IPS DF 6.9 (cell line): ENCODE data around the gene EFCAB8.
"Not testable (repeated sequence)": the region's sequence is repeated elsewhere in the genome, so short reads cannot be mapped to it uniquely, and the experiment has no call there.

Experiments
- DNase-seq: peaks from one replicate; pipeline ENCODE4 v3.0.0-alpha.2; 2013; ENCODE audit warnings: low read depth, low spot score
- H3K27ac ChIP-seq: one replicate; pipeline ENCODE4 v1.5.1; 2013; ENCODE audit warnings: low read length, control low read depth
- H3K27me3 ChIP-seq: 2 replicates; pipeline ENCODE4 v1.6.1; 2013; ENCODE audit warnings: mild to moderate bottlenecking, low read length; ENCODE audit not compliant: control insufficient read depth, insufficient read depth
- H3K36me3 ChIP-seq: 2 replicates; pipeline ENCODE4 v1.6.1; 2013; ENCODE audit warnings: low read length; ENCODE audit not compliant: control insufficient read depth, insufficient read depth
- H3K4me1 ChIP-seq: 2 replicates; pipeline ENCODE4 v1.6.1; 2013; ENCODE audit warnings: low read length; ENCODE audit not compliant: control insufficient read depth, insufficient read depth
- H3K4me3 ChIP-seq: 2 replicates; pipeline ENCODE4 v1.5.1; 2013; ENCODE audit warnings: mild to moderate bottlenecking, low read length
- H3K9me3 ChIP-seq: 2 replicates; pipeline ENCODE4 v1.6.1; 2013; ENCODE audit warnings: low read length, inconsistent platforms; ENCODE audit not compliant: control insufficient read depth, insufficient read depth
- WGBS: extraction: QIAGEN DNeasy Blood & Tissue Kit; methylation state at CpG from one replicate; pipeline ENCODE4 v1.1.7; 2013; ENCODE audit warnings: mixed read lengths, missing lambda C conversion rate; ENCODE audit not compliant: insufficient read length, insufficient coverage; 5-methylcytosine and 5-hydroxymethylcytosine counted together

Gene EFCAB8

GRCh38 chr20:32870526-32870925 is 11.8 kb downstream of the EFCAB8 start:
- not testable (repeated sequence) for DNase-seq, H3K4me1 ChIP-seq, H3K9me3 ChIP-seq, H3K36me3 ChIP-seq, H3K27ac ChIP-seq, H3K27me3 ChIP-seq, H3K4me3 ChIP-seq
- WGBS, result no CpG with 5 or more reads among the region's 3 CpGs

DNA sequence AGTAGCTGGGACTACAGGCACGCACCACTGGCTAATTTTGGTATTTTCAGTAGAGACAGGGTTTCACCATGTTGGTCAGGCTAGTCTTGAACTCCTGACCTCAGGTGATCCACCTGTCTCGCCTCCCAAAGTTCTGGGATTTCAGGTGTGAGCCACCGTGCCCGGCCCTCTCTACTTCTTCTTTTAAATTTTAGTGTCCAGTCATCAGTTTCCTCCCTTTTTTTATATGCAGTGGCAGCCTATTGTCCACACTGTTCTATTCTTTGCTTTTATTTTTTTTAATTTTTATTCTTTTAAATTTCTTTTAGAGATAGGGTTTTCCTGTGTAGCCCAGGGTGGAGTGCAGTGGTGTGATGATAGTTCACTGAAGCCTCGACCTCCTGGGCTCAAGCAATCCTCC is 12.3 kb downstream of the EFCAB8 start:
- no peak overlapping the region for H3K4me3 ChIP-seq
- H3K36me3 ChIP-seq, result no peaks in the 10 kb centered on the region
- no CpG with 5 or more reads among the region's 5 CpGs for WGBS
- H3K27me3 ChIP-seq, result no peaks in the 10 kb centered on the region
- no peaks in the 10 kb centered on the region for H3K9me3 ChIP-seq
- no peak for DNase-seq
- no peak overlapping the region for H3K27ac ChIP-seq
- no peaks in the 10 kb centered on the region for H3K4me1 ChIP-seq

DNA sequence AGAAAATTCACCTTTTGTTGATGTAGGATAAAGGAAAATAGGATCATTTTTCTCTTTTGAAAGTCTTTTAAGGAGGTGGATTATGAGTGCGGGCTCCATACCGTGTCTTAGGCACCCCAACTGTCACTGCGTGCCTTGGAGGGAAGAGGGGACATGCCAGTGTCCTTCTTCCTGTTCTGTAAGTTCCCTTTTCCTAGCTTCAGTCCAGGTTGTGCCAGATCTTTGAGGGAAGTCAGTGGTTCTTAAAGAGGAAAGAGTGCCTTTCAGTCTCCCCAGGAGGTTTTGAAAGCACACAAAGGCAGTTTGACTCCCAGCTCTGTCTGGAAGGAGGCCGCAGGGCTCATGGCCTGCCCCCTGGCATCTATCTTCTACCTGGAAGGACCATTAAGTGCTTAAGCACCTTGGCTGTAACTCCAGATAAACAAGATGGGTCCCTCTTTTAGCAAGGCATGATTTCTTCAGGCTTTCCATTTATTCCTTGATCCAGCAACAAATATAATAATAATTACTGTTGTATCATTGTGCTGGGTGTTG is 13.0 kb downstream of the EFCAB8 start:
- Histone ChIP-seq H3K9me3 (no peaks in the 10 kb centered on the region), H3K27ac (no peak overlapping the region), H3K27me3 (no peaks in the 10 kb centered on the region), H3K36me3 (no peaks in the 10 kb centered on the region), H3K4me1 (no peaks in the 10 kb centered on the region), H3K4me3 (no peak overlapping the region)
- no CpG with 5 or more reads among the region's 4 CpGs for WGBS
- no peak for DNase-seq

- no CpG with 5 or more reads among the region's 6 CpGs for WGBS
- H3K36me3 ChIP-seq, result no peaks in the 10 kb centered on the region
- no peak overlapping the region for H3K4me3 ChIP-seq
- no peak for DNase-seq
- no peaks in the 10 kb centered on the region for H3K4me1 ChIP-seq
- no peaks in the 10 kb centered on the region for H3K9me3 ChIP-seq
- H3K27me3 ChIP-seq, result no peaks in the 10 kb centered on the region
- no peak overlapping the region for H3K27ac ChIP-seq
These were observed 13.5 kb downstream of the EFCAB8 start for GRCh38 chr20:32872266-32872665.

DNA sequence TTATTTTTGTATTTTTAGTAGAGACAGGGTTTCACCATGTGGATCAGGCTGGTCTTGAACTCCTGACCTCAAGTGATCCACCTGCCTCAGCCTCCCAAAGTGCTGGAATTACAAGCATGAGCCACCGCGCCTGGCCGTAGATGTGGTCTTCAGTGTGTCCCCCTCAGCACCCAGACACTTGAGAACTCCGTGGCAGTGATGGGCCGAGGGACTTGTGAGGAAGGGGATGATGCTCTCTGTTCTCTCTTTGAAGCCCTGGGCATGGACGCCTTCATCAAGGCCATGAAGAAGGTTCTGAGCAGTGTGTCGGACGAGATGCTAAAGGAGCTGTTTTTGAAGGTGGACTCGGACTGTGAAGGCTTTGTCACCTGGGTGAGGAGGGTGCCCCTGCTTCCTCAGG is 16.9 kb downstream of the EFCAB8 start:
- H3K4me3 ChIP-seq, result no peak overlapping the region
- no peaks in the 10 kb centered on the region for H3K4me1 ChIP-seq
- WGBS, result no CpG with 5 or more reads among the region's 9 CpGs
- no peaks in the 10 kb centered on the region for H3K27me3 ChIP-seq
- H3K27ac ChIP-seq, result no peak overlapping the region
- no peak for DNase-seq
- no peaks in the 10 kb centered on the region for H3K36me3 ChIP-seq
- H3K9me3 ChIP-seq, result no peaks in the 10 kb centered on the region

DNA sequence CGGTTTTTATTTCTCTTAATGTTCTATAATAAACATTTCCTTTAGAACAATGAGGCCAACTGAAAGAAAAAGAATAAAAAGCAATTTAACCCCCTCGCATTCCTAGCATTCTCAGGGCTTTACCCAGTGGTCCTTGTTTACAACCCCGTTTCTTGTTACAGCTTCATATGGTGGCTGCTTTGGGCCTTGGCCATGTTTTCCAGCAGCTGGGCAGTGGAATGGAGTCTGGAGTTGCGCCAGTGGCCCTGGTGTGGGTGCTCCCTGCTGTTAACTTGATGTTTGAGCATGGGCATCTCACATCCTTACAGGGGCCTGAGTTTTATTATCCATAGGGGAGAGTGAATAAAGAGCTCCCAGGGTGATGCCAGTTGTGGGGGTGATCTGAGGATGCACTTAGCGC is 18.8 kb downstream of the EFCAB8 start:
- no peaks in the 10 kb centered on the region for H3K9me3 ChIP-seq
- H3K36me3 ChIP-seq, result no peaks in the 10 kb centered on the region
- no CpG with 5 or more reads among the region's 5 CpGs for WGBS
- H3K4me1 ChIP-seq, result no peaks in the 10 kb centered on the region
- no peak for DNase-seq
- H3K27ac ChIP-seq, result no peak overlapping the region
- no peaks in the 10 kb centered on the region for H3K27me3 ChIP-seq
- no peak overlapping the region for H3K4me3 ChIP-seq

DNA sequence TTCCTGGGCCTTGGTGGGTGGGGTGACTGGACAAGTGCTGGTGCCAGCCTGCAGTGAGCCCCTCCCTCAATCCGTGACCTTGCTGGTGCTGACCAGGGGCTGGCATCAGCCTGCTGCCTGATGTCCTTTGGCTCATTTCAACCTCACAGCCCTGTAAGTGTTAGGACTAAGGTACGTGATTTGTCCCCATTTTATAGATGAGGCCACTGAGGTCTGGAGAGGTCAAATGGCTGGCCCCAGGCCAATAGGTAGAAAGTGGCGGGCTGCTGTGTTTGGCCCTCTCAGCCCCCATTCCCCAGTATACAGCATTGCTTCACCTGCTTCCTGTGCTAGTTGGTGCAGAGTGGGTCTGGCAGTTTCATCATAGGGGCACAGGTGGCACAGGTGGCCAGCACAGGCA is 20.1 kb downstream of the EFCAB8 start:
- Histone ChIP-seq H3K9me3 (no peaks in the 10 kb centered on the region), H3K27ac (no peak overlapping the region), H3K4me1 (no peaks in the 10 kb centered on the region), H3K27me3 (no peaks in the 10 kb centered on the region), H3K4me3 (no peak overlapping the region), H3K36me3 (no peaks in the 10 kb centered on the region)
- no peak for DNase-seq
- no CpG with 5 or more reads among the region's 3 CpGs for WGBS

DNA sequence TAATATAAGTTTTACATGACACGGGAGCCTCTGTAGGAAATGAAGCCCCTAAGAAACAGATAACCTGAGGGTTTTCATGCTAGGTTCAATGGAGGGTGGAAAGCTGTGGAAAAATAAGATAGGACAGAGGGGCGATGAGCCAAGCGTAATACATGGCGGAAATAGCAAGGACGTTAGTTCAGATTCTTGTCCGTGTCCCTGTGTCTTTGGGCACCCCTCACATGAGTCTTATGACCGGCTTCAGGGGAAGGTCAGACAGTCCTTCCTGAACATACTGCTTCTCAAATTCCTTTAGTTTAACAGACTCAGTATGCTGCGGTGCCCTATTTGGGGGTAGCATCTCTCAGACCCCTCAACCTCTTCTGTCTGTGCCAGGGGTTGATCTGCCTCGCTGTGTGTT is 20.8 kb downstream of the EFCAB8 start:
- Histone ChIP-seq H3K36me3 (no peaks in the 10 kb centered on the region), H3K27me3 (no peaks in the 10 kb centered on the region), H3K9me3 (no peaks in the 10 kb centered on the region), H3K4me1 (no peaks in the 10 kb centered on the region), H3K27ac (no peak overlapping the region), H3K4me3 (no peak overlapping the region)
- no CpG with 5 or more reads among the region's 9 CpGs for WGBS
- no peak for DNase-seq

DNA sequence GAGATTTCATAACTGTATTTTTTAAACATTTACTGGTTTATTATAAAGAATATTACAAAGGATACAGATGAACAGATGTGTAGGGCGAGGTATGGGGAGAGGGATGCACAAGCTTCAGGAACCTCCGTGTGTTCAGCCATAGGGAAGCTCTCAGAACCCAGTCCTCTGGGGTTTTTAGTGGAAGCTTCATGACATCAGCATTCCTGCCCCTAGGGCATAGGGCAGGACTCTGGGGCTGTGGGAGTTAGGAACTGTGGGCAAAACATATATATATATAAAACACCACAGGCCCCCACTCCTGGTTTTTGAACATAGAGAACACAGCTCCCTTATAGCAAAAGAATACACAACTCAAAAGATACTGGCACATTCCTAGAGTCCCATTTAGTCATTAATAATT is 21.9 kb downstream of the EFCAB8 start:
- no peak overlapping the region for H3K4me3 ChIP-seq
- no peaks in the 10 kb centered on the region for H3K27me3 ChIP-seq
- H3K27ac ChIP-seq, result no peak overlapping the region
- H3K9me3 ChIP-seq, result no peaks in the 10 kb centered on the region
- no CpG with 5 or more reads among the region's 2 CpGs for WGBS
- DNase-seq, result no peak
- no peaks in the 10 kb centered on the region for H3K36me3 ChIP-seq
- no peaks in the 10 kb centered on the region; the same call in 1 of the 2 replicates for H3K4me1 ChIP-seq

DNA sequence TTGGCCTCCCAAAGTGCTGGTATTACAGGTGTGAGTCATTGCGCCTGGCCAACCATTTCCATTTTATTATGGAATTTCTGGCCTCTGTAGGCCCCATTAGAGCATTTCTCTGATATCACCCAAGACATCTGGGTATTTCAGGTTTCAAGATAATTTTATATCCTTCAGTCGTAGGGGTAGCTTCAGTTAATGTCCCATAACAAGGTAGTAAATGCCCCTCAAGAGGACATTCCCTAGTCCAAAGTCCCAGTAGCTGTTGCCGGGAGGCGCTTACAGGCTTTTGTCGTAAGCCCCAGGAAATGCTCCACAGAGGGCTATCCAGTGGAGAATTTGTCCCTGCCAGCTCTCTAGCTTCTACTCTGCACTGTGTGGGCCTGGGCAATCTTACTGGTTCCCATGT is 24.4 kb downstream of the EFCAB8 start:
- H3K4me1 ChIP-seq, result peaks cover 2% of the 10 kb centered on the region
- WGBS, result no CpG with 5 or more reads among the region's 5 CpGs
- no peaks in the 10 kb centered on the region for H3K9me3 ChIP-seq
- H3K27me3 ChIP-seq, result no peaks in the 10 kb centered on the region
- H3K36me3 ChIP-seq, result no peaks in the 10 kb centered on the region
- no peak for DNase-seq
- no peak overlapping the region for H3K4me3 ChIP-seq
- H3K27ac ChIP-seq, result no peak overlapping the region

GRCh38 chr20:32885185-32885584 is 26.5 kb downstream of the EFCAB8 start:
- H3K27ac ChIP-seq, result no peak overlapping the region
- peaks cover 2% of the 10 kb centered on the region for H3K4me1 ChIP-seq
- H3K36me3 ChIP-seq, result no peaks in the 10 kb centered on the region
- no peak for DNase-seq
- no peaks in the 10 kb centered on the region for H3K9me3 ChIP-seq
- no peak overlapping the region for H3K4me3 ChIP-seq
- no peaks in the 10 kb centered on the region for H3K27me3 ChIP-seq
- WGBS, result no CpG with 5 or more reads among the region's 20 CpGs
